ENCODE results near the gene ETFBKMT.

DNA sequence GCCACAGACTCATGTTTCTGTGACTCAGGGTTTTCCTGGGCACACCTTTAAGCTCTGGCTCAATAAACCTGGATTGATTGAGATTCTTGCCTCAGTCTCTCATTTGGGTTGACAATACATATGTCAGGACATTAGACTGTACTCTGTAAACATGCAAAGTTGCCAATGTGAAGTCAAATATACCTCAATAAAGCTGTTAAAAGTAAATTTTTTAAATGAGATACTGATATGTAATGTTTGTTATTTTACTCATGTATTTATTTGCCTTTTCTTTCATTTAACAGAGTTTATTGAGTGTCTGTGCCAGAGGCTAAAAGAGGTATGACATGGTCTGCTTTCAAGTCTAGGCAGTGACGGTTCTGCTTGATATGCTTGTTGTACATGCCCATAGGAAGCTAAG is 3.7 kb upstream of the ETFBKMT start:
- TF ChIP-seq, protein P1, sequence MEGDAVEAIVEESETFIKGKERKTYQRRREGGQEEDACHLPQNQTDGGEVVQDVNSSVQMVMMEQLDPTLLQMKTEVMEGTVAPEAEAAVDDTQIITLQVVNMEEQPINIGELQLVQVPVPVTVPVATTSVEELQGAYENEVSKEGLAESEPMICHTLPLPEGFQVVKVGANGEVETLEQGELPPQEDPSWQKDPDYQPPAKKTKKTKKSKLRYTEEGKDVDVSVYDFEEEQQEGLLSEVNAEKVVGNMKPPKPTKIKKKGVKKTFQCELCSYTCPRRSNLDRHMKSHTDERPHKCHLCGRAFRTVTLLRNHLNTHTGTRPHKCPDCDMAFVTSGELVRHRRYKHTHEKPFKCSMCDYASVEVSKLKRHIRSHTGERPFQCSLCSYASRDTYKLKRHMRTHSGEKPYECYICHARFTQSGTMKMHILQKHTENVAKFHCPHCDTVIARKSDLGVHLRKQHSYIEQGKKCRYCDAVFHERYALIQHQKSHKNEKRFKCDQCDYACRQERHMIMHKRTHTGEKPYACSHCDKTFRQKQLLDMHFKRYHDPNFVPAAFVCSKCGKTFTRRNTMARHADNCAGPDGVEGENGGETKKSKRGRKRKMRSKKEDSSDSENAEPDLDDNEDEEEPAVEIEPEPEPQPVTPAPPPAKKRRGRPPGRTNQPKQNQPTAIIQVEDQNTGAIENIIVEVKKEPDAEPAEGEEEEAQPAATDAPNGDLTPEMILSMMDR (IDR thresholded peaks at IDR 0.05; ENCODE audit: low read depth, low read length) = no peak
- TF ChIP-seq POLR2A (IDR thresholded peaks at IDR 0.05; ENCODE audit: extremely low read depth, insufficient read length) = no peak
- TF ChIP-seq MYC (IDR thresholded peaks at IDR 0.05; ENCODE audit: low read depth, low read length) = no peak
- TF ChIP-seq, protein P2, sequence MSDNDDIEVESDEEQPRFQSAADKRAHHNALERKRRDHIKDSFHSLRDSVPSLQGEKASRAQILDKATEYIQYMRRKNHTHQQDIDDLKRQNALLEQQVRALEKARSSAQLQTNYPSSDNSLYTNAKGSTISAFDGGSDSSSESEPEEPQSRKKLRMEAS (IDR thresholded peaks at IDR 0.05; ENCODE audit: low read depth, low read length) = no peak
